Lung (tissue), 12 donors: ENCODE results near the gene ERGIC3. TPM values are rescaled to one million over a fixed set of nuclear protein-coding genes. Genes with fewer than 3 reads are reported as not detected.

Experiments
- ATAC-seq: fragments of 200-7000 bp; cut with Tn5 transposase; one replicate; pipeline ENCODE4 v1.9.1; 2020; ENCODE audit warnings: moderate number of reproducible peaks; ENCODE audit not compliant: insufficient read depth, low FRiP score
- DNase-seq, 3 donors: peaks; one replicate each; pipeline ENCODE4 v3.0.0-alpha.2; 2013 to 2017
- H3K27ac ChIP-seq, 2 donors: one replicate each; pipeline ENCODE4 v1.5.1; 2013; ENCODE audit warnings: mild to moderate bottlenecking in 2 of 2, moderate library complexity in 2 of 2, control low read depth in 1 of 2, inconsistent platforms in 1 of 2, low read depth in 1 of 2, low read length in 1 of 2
- H3K27me3 ChIP-seq, 3 donors: one replicate each; pipeline ENCODE4 v1.5.1; 2013; ENCODE audit warnings: low read length in 2 of 3; ENCODE audit not compliant: control insufficient read depth in 3 of 3, insufficient read depth in 3 of 3
- H3K36me3 ChIP-seq, 4 donors: one replicate each; pipeline ENCODE4 v1.5.1; 2013; ENCODE audit warnings: low read length in 4 of 4, mild to moderate bottlenecking in 1 of 4, moderate library complexity in 1 of 4; ENCODE audit not compliant: control insufficient read depth in 4 of 4, insufficient read depth in 4 of 4
- H3K4me1 ChIP-seq, 5 donors: one replicate each; pipeline ENCODE4 v1.5.1; 2013; ENCODE audit warnings: low read length in 5 of 5, mild to moderate bottlenecking in 2 of 5, moderate library complexity in 1 of 5; ENCODE audit not compliant: control insufficient read depth in 5 of 5, insufficient read depth in 5 of 5
- H3K4me3 ChIP-seq: one replicate; pipeline ENCODE4 v1.5.1; 2013; ENCODE audit warnings: mild to moderate bottlenecking, control low read depth, moderate library complexity
- H3K9ac ChIP-seq, 2 donors: one replicate each; pipeline ENCODE4 v1.5.1; 2013; ENCODE audit warnings: low read length in 2 of 2, control low read depth in 1 of 2; ENCODE audit not compliant: insufficient read depth in 1 of 2
- H3K9me3 ChIP-seq, 4 donors: one replicate each; pipeline ENCODE4 v1.5.1; 2013; ENCODE audit warnings: low read length in 3 of 4, mild to moderate bottlenecking in 1 of 4, moderate library complexity in 1 of 4; ENCODE audit not compliant: control insufficient read depth in 4 of 4, insufficient read depth in 3 of 4
- WGBS, 2 donors: extraction: QIAGEN DNeasy Blood & Tissue Kit; methylation state at CpG; one replicate each; pipeline ENCODE4 v1.1.7; 2013; 5-methylcytosine and 5-hydroxymethylcytosine counted together
- polyA plus RNA-seq, 2 donors: library from polyadenylated mRNA; stranded (reverse); fragments of 200-250 nt; gene quantifications; one replicate each; pipeline ENCODE4 v1.2.1, GENCODE V29; 2013
- total RNA-seq, 2 donors: library from RNA; depleted of rRNA in 1 of 2; stranded (reverse); fragments of >200 nt in 1 of 2; gene quantifications; one replicate each; pipeline ENCODE4 v1.2.1, GENCODE V29; 2014 to 2021
- TF ChIP-seq, protein P1 (sequence below): IDR thresholded peaks from 2 replicates; pipeline ENCODE4 v1.5.1; 2012; ENCODE audit warnings: mild to moderate bottlenecking; ENCODE audit errors: control extremely low read depth, extremely low read depth
- donor health status: control.
- donor health status: control.
- donor health status: Bipolar disorder and iron deficiency.
- donor health status: healthy.
- donor health status: DM: yes; HTN: yes; CAD: no.

The ERGIC3 gene
- total and polyA plus RNA-seq, 4 donors: 173 to 241 (median 212) TPM

DNA sequence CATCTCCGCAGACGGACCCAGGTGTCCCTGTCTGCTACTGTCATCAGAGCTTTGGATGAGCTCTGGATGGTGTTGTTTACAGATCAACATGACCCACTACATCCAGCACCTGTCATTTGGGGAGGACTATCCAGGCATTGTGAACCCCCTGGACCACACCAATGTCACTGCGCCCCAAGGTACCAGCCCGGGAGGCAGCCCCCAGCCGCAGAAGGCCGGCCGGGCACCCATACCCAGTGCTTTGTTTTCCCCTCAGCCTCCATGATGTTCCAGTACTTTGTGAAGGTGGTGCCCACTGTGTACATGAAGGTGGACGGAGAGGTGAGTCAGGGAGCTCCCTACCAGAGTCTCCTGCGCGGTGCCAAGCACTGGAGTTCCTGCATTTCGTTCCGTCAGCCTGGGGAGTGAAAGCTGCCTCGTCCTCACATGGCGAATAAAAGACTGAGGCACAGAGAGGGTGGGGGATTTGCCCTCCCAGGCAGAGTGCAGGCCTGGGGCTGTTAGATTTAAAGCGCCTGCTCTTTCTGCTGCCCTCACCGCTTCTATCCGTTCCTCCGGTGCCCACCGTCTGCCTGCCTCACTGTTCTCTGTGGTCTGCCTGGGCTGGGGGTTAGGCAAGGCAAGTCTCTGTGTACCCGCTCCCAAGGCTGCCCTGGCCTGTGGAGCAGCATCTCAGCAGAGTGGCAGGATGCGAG, 14.2 kb downstream of the ERGIC3 start:
- H3K36me3 ChIP-seq: peaks cover 0 to 54% (median 28%) of the 10 kb centered on the region in 4 donors
- H3K9ac ChIP-seq: no peak overlapping the region
- WGBS, 2 donors: 96 to 97% methylated on average over 21 of the region's 21 CpGs
- no peak overlapping the region for H3K27ac ChIP-seq
- ATAC-seq: no peak
- H3K4me1 ChIP-seq: peaks cover 0 to 11% (median 0%) of the 10 kb centered on the region in 5 donors
- H3K9me3 ChIP-seq: no peaks in the 10 kb centered on the region
- TF ChIP-seq, protein P1, sequence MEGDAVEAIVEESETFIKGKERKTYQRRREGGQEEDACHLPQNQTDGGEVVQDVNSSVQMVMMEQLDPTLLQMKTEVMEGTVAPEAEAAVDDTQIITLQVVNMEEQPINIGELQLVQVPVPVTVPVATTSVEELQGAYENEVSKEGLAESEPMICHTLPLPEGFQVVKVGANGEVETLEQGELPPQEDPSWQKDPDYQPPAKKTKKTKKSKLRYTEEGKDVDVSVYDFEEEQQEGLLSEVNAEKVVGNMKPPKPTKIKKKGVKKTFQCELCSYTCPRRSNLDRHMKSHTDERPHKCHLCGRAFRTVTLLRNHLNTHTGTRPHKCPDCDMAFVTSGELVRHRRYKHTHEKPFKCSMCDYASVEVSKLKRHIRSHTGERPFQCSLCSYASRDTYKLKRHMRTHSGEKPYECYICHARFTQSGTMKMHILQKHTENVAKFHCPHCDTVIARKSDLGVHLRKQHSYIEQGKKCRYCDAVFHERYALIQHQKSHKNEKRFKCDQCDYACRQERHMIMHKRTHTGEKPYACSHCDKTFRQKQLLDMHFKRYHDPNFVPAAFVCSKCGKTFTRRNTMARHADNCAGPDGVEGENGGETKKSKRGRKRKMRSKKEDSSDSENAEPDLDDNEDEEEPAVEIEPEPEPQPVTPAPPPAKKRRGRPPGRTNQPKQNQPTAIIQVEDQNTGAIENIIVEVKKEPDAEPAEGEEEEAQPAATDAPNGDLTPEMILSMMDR: no peak
- H3K4me3 ChIP-seq: no peak overlapping the region
- H3K27me3 ChIP-seq: no peaks in the 10 kb centered on the region
- DNase-seq: no peak

DNA sequence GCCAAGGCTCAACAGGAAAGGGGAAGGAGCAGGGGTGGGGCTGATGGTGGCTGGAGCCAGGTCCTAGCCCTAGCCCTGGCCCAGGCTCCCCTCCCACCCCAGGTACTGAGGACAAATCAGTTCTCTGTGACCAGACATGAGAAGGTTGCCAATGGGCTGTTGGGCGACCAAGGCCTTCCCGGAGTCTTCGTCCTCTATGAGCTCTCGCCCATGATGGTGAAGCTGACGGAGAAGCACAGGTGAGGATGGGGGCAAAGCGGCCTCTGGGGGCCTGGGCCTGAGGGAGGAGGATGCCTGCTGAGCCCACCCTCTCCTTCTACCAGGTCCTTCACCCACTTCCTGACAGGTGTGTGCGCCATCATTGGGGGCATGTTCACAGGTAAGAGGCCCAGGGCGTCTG, 15.0 kb downstream of the ERGIC3 start:
- Histone ChIP-seq H3K4me1 (peaks cover 0 to 8% (median 0%) of the 10 kb centered on the region in 5 donors), H3K9me3 (no peaks in the 10 kb centered on the region), H3K9ac (no peak overlapping the region), H3K27ac (no peak overlapping the region), H3K4me3 (no peak overlapping the region), H3K36me3 (peaks cover 0 to 49% (median 26%) of the 10 kb centered on the region in 4 donors), H3K27me3 (no peaks in the 10 kb centered on the region)
- 96 to 97% methylated on average over 8 of the region's 8 CpGs for WGBS, 2 donors
- TF ChIP-seq, protein P1: no peak
- ATAC-seq: no peak
- no peak for DNase-seq

DNA sequence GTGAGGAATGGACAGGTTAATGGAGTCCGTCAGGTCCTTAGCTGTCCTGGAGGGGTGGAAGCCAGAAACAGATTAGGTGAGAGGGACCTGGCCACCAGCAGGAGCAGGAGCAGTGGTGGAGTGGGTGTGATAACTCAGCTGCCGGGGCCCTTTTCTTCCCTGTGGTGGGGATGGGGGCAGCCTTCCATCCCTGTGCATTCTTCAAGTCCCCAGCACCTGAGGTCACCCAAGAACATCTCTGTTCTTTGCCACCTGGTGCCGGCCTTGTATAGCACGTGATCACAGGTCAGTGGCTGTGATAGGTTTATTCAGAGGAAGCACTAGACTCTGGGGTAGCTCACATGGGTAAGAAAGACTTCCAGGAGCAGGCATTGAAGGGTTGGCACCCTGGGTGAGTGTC, 16.6 kb downstream of the ERGIC3 start:
- H3K27ac ChIP-seq: no peak overlapping the region
- ATAC-seq (no peak), DNase-seq (no peak)
- H3K4me1 ChIP-seq: peaks cover 0 to 8% (median 0%) of the 10 kb centered on the region in 5 donors
- H3K4me3 ChIP-seq: no peak overlapping the region
- no peak overlapping the region for H3K9ac ChIP-seq
- H3K36me3 ChIP-seq: peaks cover 0 to 43% (median 20%) of the 10 kb centered on the region in 4 donors
- TF ChIP-seq, protein P1: no peak
- H3K9me3 ChIP-seq: no peaks in the 10 kb centered on the region
- no peaks in the 10 kb centered on the region for H3K27me3 ChIP-seq
- WGBS, 2 donors: 94 to 95% methylated on average over 4 of the region's 4 CpGs
